ENCODE measurements around the gene SNN. TPM values are rescaled to one million over a fixed set of nuclear protein-coding genes. Genes with fewer than 3 reads are reported as not detected.

The SNN gene
- polyA plus RNA-seq, 1 donor from 2014 or later, result 176 TPM

GRCh38 chr16:11726008-11726407 lies 57.8 kb downstream of the SNN start:
- H3K4me3 ChIP-seq (ENCODE audit: low read length), result no peak overlapping the region
- H3K79me2 ChIP-seq (replicated peaks; ENCODE audit: insufficient read depth, low read length), result no peaks in the 10 kb centered on the region
- H4K20me1 ChIP-seq (ENCODE audit: insufficient read depth), result no peaks in the 10 kb centered on the region
- H3F3A ChIP-seq (ENCODE audit: insufficient read depth, low read length, poor library complexity, severe bottlenecking), result no peaks in the 10 kb centered on the region
- no peak overlapping the region for H3K9ac ChIP-seq (ENCODE audit: low read length)
- H3K27me3 ChIP-seq (ENCODE audit: insufficient read depth, low read depth, low read length), result no peaks in the 10 kb centered on the region
- H2AFZ ChIP-seq (ENCODE audit: low read depth, low read length), result no peak overlapping the region
- no peaks in the 10 kb centered on the region for H3K9me2 ChIP-seq (ENCODE audit: insufficient read depth, low read length)
- no peak overlapping the region for H3K27ac ChIP-seq (ENCODE audit: low read length)
- no peaks in the 10 kb centered on the region for H3K9me3 ChIP-seq (ENCODE audit: low read length)
- no peaks in the 10 kb centered on the region for H3K36me3 ChIP-seq (ENCODE audit: insufficient read depth, low read length)
- TF ChIP-seq RAD21 (conservative IDR thresholded peaks at IDR 0.05) (no peak), REST (IDR thresholded peaks at IDR 0.05; ENCODE audit: borderline replicate concordance) (no peak), CTCF (IDR thresholded peaks at IDR 0.05; ENCODE audit: poor library complexity, severe bottlenecking) (no peak)
- no peak overlapping the region for H3K4me2 ChIP-seq (ENCODE audit: low read length)

DNA sequence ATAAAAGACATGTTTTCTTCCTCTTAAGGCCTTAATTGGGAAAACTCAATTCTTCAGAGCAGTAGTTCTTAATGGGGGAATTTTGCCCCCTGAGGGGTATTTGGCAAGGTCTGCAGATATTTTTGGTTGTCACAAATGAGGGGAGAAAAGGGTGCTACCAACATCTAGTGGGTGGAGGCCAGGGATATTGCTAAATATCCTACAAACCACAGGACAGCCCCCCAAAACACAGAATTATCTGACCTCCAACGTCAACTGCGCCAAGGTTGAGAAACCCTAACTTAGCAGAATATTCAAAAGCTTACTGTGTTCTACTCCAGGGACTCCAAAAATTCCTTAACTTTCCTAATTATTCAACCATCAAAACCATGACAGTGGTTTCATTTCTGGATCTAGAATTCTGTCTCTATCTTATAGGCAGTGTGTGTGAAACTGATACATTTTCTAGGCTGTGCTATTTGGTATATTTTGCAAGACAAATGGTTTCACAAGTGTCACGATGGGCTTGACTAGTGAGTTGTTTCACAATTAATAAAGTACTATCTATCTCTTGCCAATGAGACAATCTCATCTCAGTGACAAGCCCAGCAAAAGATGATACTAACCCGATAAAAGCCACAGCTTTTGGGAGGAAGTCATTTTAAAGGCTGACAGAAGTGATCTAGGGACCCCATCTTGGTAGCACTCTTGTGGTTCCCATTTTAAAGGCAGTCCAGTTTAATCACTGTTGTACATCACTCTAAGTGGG lies 59.7 kb downstream of the SNN start:
- H3K27me3 ChIP-seq (ENCODE audit: insufficient read depth, low read depth, low read length), result no peaks in the 10 kb centered on the region
- no peaks in the 10 kb centered on the region for H3K9me3 ChIP-seq (ENCODE audit: low read length)
- H3K9ac ChIP-seq (ENCODE audit: low read length), result no peak overlapping the region
- H3K4me2 ChIP-seq (ENCODE audit: low read length), result no peak overlapping the region
- H3K9me2 ChIP-seq (ENCODE audit: insufficient read depth, low read length), result no peaks in the 10 kb centered on the region
- no peaks in the 10 kb centered on the region for H4K20me1 ChIP-seq (ENCODE audit: insufficient read depth)
- TF ChIP-seq POLR2AphosphoS5 (IDR thresholded peaks at IDR 0.05) (no peak), SMC3 (conservative IDR thresholded peaks at IDR 0.05; ENCODE audit: poor library complexity) (no peak), RAD21 (conservative IDR thresholded peaks at IDR 0.05) (no peak)
- no peak overlapping the region for H3K4me3 ChIP-seq (ENCODE audit: low read length)
- H3K79me2 ChIP-seq (replicated peaks; ENCODE audit: insufficient read depth, low read length), result no peaks in the 10 kb centered on the region
- no peaks in the 10 kb centered on the region for H3F3A ChIP-seq (ENCODE audit: insufficient read depth, low read length, poor library complexity, severe bottlenecking)
- no peaks in the 10 kb centered on the region for H3K36me3 ChIP-seq (ENCODE audit: insufficient read depth, low read length)
- H3K27ac ChIP-seq (ENCODE audit: low read length), result no peak overlapping the region
- no peak overlapping the region for H2AFZ ChIP-seq (ENCODE audit: low read depth, low read length)

Other genes with a start within 250 kb of the SNN start
- gene LITAF, start 81.5 kb upstream of the SNN start, polyA plus RNA-seq, result 0.31 and 1.0 TPM in 2 replicates
- gene TXNDC11, start 74.4 kb downstream of the SNN start, polyA plus RNA-seq, result 10.9 and 18.2 TPM in 2 replicates
- 53.7 and 67.7 TPM in 2 replicates for gene ZC3H7A, start 128.8 kb downstream of the SNN start, polyA plus RNA-seq
- 61.2 and 70.9 TPM in 2 replicates for gene RSL1D1, start 183.1 kb downstream of the SNN start, polyA plus RNA-seq
- 31.0 and 31.3 TPM in 2 replicates for gene GSPT1, start 247.5 kb downstream of the SNN start, polyA plus RNA-seq

Data from neural cell (in vitro differentiated cells).